Liver (tissue), 9 donors: Measurements from ENCODE around the gene SNX20. TPM values are rescaled to one million over a fixed set of nuclear protein-coding genes. Genes with fewer than 3 reads are reported as not detected.

Source experiments
- DNase-seq: peaks from one replicate; pipeline ENCODE4 v3.0.0-alpha.2; 2017; ENCODE audit warnings: low spot score
- H3K27ac ChIP-seq, 2 donors: one replicate each; pipeline ENCODE4 v1.7.0; 2013; ENCODE audit warnings: inconsistent platforms in 2 of 2, low read length in 2 of 2, control low read depth in 1 of 2, low read depth in 1 of 2, mild to moderate bottlenecking in 1 of 2
- H3K27me3 ChIP-seq, 4 donors: one replicate each; pipeline versions ENCODE4 v1.6.1 to v1.7.0; 2013; ENCODE audit warnings: low read length in 3 of 4, inconsistent platforms in 1 of 4, mild to moderate bottlenecking in 1 of 4, moderate library complexity in 1 of 4; ENCODE audit not compliant: control insufficient read depth in 4 of 4, insufficient read depth in 4 of 4
- H3K36me3 ChIP-seq, 4 donors: one replicate each; pipeline versions ENCODE4 v1.6.1 to v1.7.0; 2013; ENCODE audit warnings: low read length in 3 of 4, mild to moderate bottlenecking in 3 of 4, low read depth in 1 of 4, moderate library complexity in 1 of 4; ENCODE audit not compliant: control insufficient read depth in 4 of 4, insufficient read depth in 3 of 4
- H3K4me1 ChIP-seq, 4 donors: one replicate each; pipeline versions ENCODE4 v1.6.1 to v1.7.0; 2013; ENCODE audit warnings: low read length in 3 of 4, mild to moderate bottlenecking in 3 of 4, moderate library complexity in 1 of 4; ENCODE audit not compliant: control insufficient read depth in 4 of 4, insufficient read depth in 4 of 4
- H3K4me3 ChIP-seq, 3 donors: one replicate each; pipeline versions ENCODE4 v1.6.1 to v1.7.0; 2013; ENCODE audit warnings: low read length in 3 of 3, control low read depth in 1 of 3, low read depth in 1 of 3, mild to moderate bottlenecking in 1 of 3
- H3K9ac ChIP-seq, 2 donors: one replicate each; pipeline ENCODE4 v1.7.0; 2013; ENCODE audit warnings: low read length in 2 of 2, mild to moderate bottlenecking in 2 of 2, moderate library complexity in 2 of 2, control low read depth in 1 of 2, low read depth in 1 of 2
- H3K9me3 ChIP-seq, 4 donors: one replicate each; pipeline versions ENCODE4 v1.6.1 to v1.7.0; 2013; ENCODE audit warnings: low read length in 3 of 4; ENCODE audit not compliant: control insufficient read depth in 4 of 4
- ATF3 ChIP-seq: IDR thresholded peaks from 2 replicates; pipeline ENCODE4 v1.6.1; 2016; ENCODE audit warnings: antibody characterized with exemption
- CTCF ChIP-seq: fragments of 150-350 bp; IDR thresholded peaks from 2 replicates; pipeline ENCODE4 v1.5.1; 2017; ENCODE audit warnings: improper control_type of control experiment, low read depth, low read length; ENCODE audit not compliant: missing input control
- FOXA1 ChIP-seq: IDR thresholded peaks from 2 replicates; pipeline ENCODE4 v1.6.1; 2016; ENCODE audit warnings: antibody characterized with exemption
- FOXA2 ChIP-seq: IDR thresholded peaks from 2 replicates; pipeline ENCODE4 v1.6.1; 2016; ENCODE audit warnings: antibody characterized with exemption
- GABPA ChIP-seq, 2 donors: IDR thresholded peaks in 1 of 2; conservative IDR thresholded peaks in 1 of 2; 2 replicates each; pipeline ENCODE4 v1.6.1; 2016; ENCODE audit warnings: antibody characterized with exemption in 2 of 2, mild to moderate bottlenecking in 1 of 2, moderate library complexity in 1 of 2
- HNF4A ChIP-seq, 2 donors: conservative IDR thresholded peaks; 2 replicates each; pipeline ENCODE4 v1.6.1; 2016; ENCODE audit warnings: antibody characterized with exemption in 2 of 2, mild to moderate bottlenecking in 2 of 2
- HNF4G ChIP-seq: IDR thresholded peaks from 2 replicates; pipeline ENCODE4 v1.6.1; 2016; ENCODE audit warnings: antibody characterized with exemption
- JUND ChIP-seq, 2 donors: IDR thresholded peaks; 2 replicates each; pipeline ENCODE4 v1.6.1; 2016; ENCODE audit warnings: antibody characterized with exemption in 2 of 2
- MAX ChIP-seq: IDR thresholded peaks from 2 replicates; pipeline ENCODE4 v1.6.1; 2016; ENCODE audit warnings: antibody characterized with exemption
- NR2F2 ChIP-seq: IDR thresholded peaks from 2 replicates; pipeline ENCODE4 v1.6.1; 2016; ENCODE audit warnings: antibody characterized with exemption
- RAD21 ChIP-seq, 2 donors: IDR thresholded peaks; 2 replicates each; pipeline ENCODE4 v1.6.1; 2016; ENCODE audit warnings: antibody characterized with exemption in 2 of 2, mild to moderate bottlenecking in 2 of 2
- REST ChIP-seq: IDR thresholded peaks from 2 replicates; pipeline ENCODE4 v1.6.1; 2016; ENCODE audit warnings: antibody characterized with exemption, mild to moderate bottlenecking
- RXRA ChIP-seq, 2 donors: IDR thresholded peaks; 2 replicates each; pipeline ENCODE4 v1.6.1; 2017 to 2018; ENCODE audit warnings: antibody characterized with exemption in 2 of 2, mild to moderate bottlenecking in 1 of 2
- SP1 ChIP-seq: IDR thresholded peaks from 2 replicates; pipeline ENCODE4 v1.6.1; 2018; ENCODE audit warnings: antibody characterized with exemption, mild to moderate bottlenecking
- YY1 ChIP-seq: IDR thresholded peaks from 2 replicates; pipeline ENCODE4 v1.6.1; 2016; ENCODE audit warnings: antibody characterized with exemption, mild to moderate bottlenecking
- ZBTB33 ChIP-seq: IDR thresholded peaks from 2 replicates; pipeline ENCODE4 v1.6.1; 2016; ENCODE audit warnings: antibody characterized with exemption
- WGBS: extraction: QIAGEN DNeasy Blood & Tissue Kit; methylation state at CpG from one replicate; pipeline ENCODE4 v1.1.7; 2013; 5-methylcytosine and 5-hydroxymethylcytosine counted together
- polyA plus RNA-seq, 2 donors: library from polyadenylated mRNA; stranded (reverse) in 1 of 2; unstranded in 1 of 2; fragments of 200-250 nt in 1 of 2; fragments of >200 nt in 1 of 2; fragmentation: Nextera tagmentation in 1 of 2; extraction: Ambion mirVana in 1 of 2; gene quantifications; one replicate each; pipeline versions ENCODE4 v1.2.1 to v1.2.3, GENCODE V29; 2013 to 2015
- total RNA-seq, 2 donors: library from RNA; depleted of rRNA; stranded (reverse); fragments of >200 nt; gene quantifications; one replicate each; pipeline ENCODE4 v1.2.3, GENCODE V29; 2014
- donor health status: healthy.
- donor health status: healthy.
- donor health status: healthy.
- donor health status: healthy.
- donor health status: healthy.

Gene SNX20
- total and polyA plus RNA-seq, 4 donors, result 0.40 to 3.5 (median 0.98) TPM

GRCh38 chr16:50717091-50717490, 36.0 kb upstream of the SNX20 start:
- Histone ChIP-seq H3K36me3 (no peaks in the 10 kb centered on the region), H3K27me3 (no peaks in the 10 kb centered on the region), H3K4me3 (no peak overlapping the region), H3K9ac (no peak overlapping the region), H3K4me1 (no peaks in the 10 kb centered on the region), H3K27ac (no peak overlapping the region), H3K9me3 (no peaks in the 10 kb centered on the region)
- no peak for TF ChIP-seq MAX
- TF ChIP-seq JUND (IDR thresholded peaks at IDR 0.05), result no peak
- TF ChIP-seq RAD21 (IDR thresholded peaks at IDR 0.05), result no peak
- TF ChIP-seq GABPA (IDR thresholded peaks at IDR 0.05 in 1 of 2, conservative IDR thresholded peaks at IDR 0.05 in 1 of 2), result no peak
- no peak for TF ChIP-seq ATF3
- TF ChIP-seq NR2F2, result peak; percentile 20
- no peak for TF ChIP-seq HNF4A (conservative IDR thresholded peaks at IDR 0.05)
- TF ChIP-seq SP1, result no peak
- no peak for DNase-seq
- 74% methylated on average over 4 of the region's 4 CpGs for WGBS

GRCh38 chr16:50712956-50713355, 31.8 kb upstream of the SNX20 start:
- Histone ChIP-seq H3K9ac (no peak overlapping the region), H3K4me1 (no peaks in the 10 kb centered on the region), H3K27me3 (no peaks in the 10 kb centered on the region), H3K9me3 (no peaks in the 10 kb centered on the region), H3K27ac (no peak overlapping the region), H3K36me3 (no peaks in the 10 kb centered on the region), H3K4me3 (no peak overlapping the region)
- TF ChIP-seq ATF3 (no peak), RAD21 (IDR thresholded peaks at IDR 0.05) (no peak), CTCF (no peak), MAX (no peak), FOXA2 (no peak)
- DNase-seq, result no peak
- 83% methylated on average over 4 of the region's 4 CpGs for WGBS

GRCh38 chr16:50712560-50712898, 31.4 kb upstream of the SNX20 start:
- Histone ChIP-seq H3K27me3 (no peaks in the 10 kb centered on the region), H3K9ac (no peak overlapping the region), H3K9me3 (no peaks in the 10 kb centered on the region), H3K4me3 (no peak overlapping the region), H3K27ac (no peak overlapping the region), H3K36me3 (no peaks in the 10 kb centered on the region), H3K4me1 (no peaks in the 10 kb centered on the region)
- no peak for DNase-seq
- WGBS, result 58% methylated on average over 3 of the region's 3 CpGs
- TF ChIP-seq HNF4A (conservative IDR thresholded peaks at IDR 0.05), result no peak
- TF ChIP-seq SP1, result no peak
- TF ChIP-seq CTCF, result no peak
- TF ChIP-seq ATF3, result no peak
- TF ChIP-seq YY1, result no peak
- TF ChIP-seq HNF4G, result no peak
- no peak for TF ChIP-seq NR2F2
- no peak for TF ChIP-seq RAD21 (IDR thresholded peaks at IDR 0.05)
- TF ChIP-seq MAX, result no peak
- no peak for TF ChIP-seq REST
- TF ChIP-seq ZBTB33, result no peak
- TF ChIP-seq FOXA1, result no peak
- TF ChIP-seq RXRA (IDR thresholded peaks at IDR 0.05), result no peak
